ENCODE data around the gene STAB1.

STAB1 gene

DNA sequence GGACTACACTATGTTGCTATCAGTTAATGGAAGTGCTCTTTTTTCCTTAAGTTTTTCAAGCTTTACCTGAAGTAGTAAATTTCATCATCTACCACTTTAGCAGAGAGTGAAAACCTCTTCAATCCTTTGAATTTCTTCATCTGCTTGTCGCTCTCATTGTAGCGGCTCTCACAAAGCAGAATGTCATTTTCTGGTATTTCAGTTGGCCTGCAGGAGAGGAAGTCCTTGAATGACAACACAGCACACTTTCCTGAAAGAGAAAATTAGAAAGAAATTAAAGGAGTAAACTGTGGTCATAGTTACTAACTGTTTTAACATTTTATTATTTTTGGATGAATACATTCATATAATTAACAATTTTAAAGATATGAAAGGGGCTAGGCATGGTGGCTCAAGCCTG lies 68.8 kb downstream of the STAB1 start:
- DNase-seq (ENCODE audit: low read depth): no peak
- TF ChIP-seq, protein P1, sequence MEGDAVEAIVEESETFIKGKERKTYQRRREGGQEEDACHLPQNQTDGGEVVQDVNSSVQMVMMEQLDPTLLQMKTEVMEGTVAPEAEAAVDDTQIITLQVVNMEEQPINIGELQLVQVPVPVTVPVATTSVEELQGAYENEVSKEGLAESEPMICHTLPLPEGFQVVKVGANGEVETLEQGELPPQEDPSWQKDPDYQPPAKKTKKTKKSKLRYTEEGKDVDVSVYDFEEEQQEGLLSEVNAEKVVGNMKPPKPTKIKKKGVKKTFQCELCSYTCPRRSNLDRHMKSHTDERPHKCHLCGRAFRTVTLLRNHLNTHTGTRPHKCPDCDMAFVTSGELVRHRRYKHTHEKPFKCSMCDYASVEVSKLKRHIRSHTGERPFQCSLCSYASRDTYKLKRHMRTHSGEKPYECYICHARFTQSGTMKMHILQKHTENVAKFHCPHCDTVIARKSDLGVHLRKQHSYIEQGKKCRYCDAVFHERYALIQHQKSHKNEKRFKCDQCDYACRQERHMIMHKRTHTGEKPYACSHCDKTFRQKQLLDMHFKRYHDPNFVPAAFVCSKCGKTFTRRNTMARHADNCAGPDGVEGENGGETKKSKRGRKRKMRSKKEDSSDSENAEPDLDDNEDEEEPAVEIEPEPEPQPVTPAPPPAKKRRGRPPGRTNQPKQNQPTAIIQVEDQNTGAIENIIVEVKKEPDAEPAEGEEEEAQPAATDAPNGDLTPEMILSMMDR (IDR thresholded peaks at IDR 0.05; ENCODE audit: low read depth, low read length, missing control alignments): no peak
- no peak overlapping the region for H3K4me3 ChIP-seq (ENCODE audit: low read depth, low read length)

DNA sequence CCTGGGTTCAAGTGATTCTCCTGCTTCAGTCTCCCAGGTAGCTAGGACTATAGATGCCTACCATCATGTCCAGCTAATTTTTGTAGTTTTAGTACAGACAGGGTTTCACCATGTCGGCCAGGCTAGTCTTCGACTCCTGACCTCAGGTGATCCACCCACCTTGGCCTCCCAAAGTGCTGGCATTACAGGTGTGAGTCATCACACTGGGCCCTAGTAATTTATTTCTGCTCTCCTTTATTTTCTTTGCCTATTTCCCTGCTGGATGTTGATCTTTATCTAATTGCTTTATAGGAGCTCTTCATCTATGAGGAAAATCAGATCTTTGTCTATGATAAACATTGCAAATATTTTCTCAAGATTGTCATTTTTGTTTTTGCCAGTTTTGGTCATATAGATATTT lies 72.9 kb downstream of the STAB1 start:
- DNase-seq (ENCODE audit: low read depth): no peak
- TF ChIP-seq, protein P1 (IDR thresholded peaks at IDR 0.05; ENCODE audit: low read depth, low read length, missing control alignments): no peak
- no peak overlapping the region for H3K4me3 ChIP-seq (ENCODE audit: low read depth, low read length)

DNA sequence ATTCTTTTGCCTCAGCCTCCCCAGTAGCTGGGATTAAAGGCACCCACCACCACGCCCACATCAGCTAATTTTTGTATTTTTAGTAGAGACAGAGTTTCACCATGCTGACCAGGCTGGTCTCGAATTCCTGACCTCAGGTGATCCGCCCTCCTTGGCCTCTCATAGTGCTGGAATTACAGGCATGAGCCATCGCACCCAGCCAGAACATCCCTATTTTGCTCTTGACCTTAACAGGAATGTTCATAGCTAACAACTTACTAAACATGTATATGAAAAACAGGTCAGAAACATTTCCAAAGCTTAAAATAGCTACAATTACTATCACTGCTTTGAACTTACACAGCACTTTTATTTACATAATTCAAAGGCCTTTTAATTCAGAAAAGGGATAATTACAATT lies 74.9 kb downstream of the STAB1 start:
- no peak for DNase-seq (ENCODE audit: low read depth)
- no peak overlapping the region for H3K4me3 ChIP-seq (ENCODE audit: low read depth, low read length)
- TF ChIP-seq, protein P1 (IDR thresholded peaks at IDR 0.05; ENCODE audit: low read depth, low read length, missing control alignments): no peak

DNA sequence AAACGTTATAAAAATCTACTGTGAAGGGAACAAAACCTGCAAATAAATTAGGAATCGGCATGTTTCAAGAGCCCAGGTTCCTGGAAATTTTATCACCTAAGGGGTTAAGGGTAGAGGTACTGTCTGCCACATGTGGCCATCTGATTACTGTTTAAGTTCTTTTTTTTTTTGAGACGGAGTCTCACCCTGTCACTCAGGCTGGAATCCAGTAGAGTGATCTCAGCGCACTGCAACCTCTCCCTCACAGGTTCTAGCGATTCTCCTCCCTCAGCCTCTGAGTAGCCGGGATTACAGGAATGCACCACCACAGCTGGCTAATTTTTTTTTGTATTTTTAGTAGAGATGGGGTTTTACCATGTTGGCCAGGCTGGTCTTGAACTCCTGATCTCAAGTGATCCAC lies 77.1 kb downstream of the STAB1 start:
- no peak for DNase-seq (ENCODE audit: low read depth)
- TF ChIP-seq, protein P1 (IDR thresholded peaks at IDR 0.05; ENCODE audit: low read depth, low read length, missing control alignments): no peak
- H3K4me3 ChIP-seq (ENCODE audit: low read depth, low read length): no peak overlapping the region

All from GM12864 (cell line).